GM13977 (cell line): Measurements from ENCODE around the gene GJC2.
A peak's percentile ranks its signal among the peaks of the same experiment; 100 is the strongest.

ENCODE experiments used
- DNase-seq: peaks from one replicate; pipeline ENCODE4 v3.0.0; 2012; ENCODE audit warnings: low spot score
- CTCF ChIP-seq: IDR thresholded peaks from 2 replicates; pipeline ENCODE4 v1.5.1; 2012; ENCODE audit warnings: mild to moderate bottlenecking, control low read depth; ENCODE audit not compliant: insufficient read depth; ENCODE audit errors: extremely low read depth, missing control alignments
- in situ Hi-C: fragments of 300-500 bp; cut with MboI; formaldehyde crosslinking; loops from one replicate; pipeline ENCODE4 v1.12.0; 2022; ENCODE audit warnings: low sequenced_read_pairs, low pct_unique_long_range_greater_than_20kb, mixed read lengths, inconsistent platforms; ENCODE audit not compliant: unreplicated experiment

The GJC2 gene

GRCh38 chr1:228149406-228150119, at the start of gene GJC2:
Gene GJC2 (plus strand): TSS chr1:228149930. CDS start chr1:228157759, 7,829 bp downstream.
- in situ Hi-C loops: no loop called here
- no peak for DNase-seq
- TF ChIP-seq CTCF: no peak

DNA sequence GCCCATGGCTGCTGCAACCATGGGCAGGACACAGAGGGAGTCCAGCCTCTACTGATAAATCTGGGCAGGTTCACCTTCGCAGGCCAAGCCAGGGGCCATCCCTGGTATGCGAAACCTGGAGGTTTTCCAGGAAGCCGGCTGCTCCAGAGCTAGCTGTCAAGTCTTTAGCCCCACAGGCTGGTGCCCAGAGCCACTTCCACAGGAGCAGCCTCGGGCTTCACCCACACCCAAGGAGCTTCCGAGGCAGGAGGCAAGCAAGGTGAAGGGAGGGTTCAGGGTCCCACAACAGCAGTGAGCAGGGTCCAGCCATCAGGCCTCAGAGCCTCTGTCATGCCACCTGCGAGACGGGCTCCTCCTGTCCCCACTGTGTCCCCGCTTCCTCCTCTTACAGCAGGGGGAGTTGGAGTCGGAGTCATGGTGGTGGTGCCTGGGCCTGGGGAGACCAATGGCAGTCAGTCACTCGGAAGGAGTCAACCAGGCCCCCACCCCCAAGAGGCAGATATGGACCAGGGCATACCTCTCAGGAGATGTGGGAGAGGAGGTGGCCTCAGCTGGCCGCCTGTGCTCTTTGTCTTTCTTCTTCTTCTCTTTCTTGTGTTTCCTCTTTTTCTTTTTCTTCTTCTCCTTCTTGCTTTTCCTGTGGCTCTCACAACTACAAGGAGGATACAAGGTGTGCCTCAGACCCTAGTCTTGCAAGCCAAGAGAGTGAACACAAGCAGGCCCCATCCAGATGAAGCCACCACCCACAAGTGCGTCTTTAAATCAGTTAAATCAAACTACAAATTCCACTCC, 48.7 kb upstream of the GJC2 start:
- no peak for TF ChIP-seq CTCF
- DNase-seq: peak; percentile 25
- in situ Hi-C loops: no loop called here

GRCh38 chr1:228101614-228101993, 48.1 kb upstream of the GJC2 start:
- no peak for TF ChIP-seq CTCF
- in situ Hi-C loops: no loop called here
- no peak for DNase-seq

- in situ Hi-C loops: no loop called here
- peak; percentile 55 for TF ChIP-seq CTCF
- DNase-seq: peak; percentile 82
Observed at GRCh38 chr1:228101994-228102790, 47.5 kb upstream of the GJC2 start.

DNA sequence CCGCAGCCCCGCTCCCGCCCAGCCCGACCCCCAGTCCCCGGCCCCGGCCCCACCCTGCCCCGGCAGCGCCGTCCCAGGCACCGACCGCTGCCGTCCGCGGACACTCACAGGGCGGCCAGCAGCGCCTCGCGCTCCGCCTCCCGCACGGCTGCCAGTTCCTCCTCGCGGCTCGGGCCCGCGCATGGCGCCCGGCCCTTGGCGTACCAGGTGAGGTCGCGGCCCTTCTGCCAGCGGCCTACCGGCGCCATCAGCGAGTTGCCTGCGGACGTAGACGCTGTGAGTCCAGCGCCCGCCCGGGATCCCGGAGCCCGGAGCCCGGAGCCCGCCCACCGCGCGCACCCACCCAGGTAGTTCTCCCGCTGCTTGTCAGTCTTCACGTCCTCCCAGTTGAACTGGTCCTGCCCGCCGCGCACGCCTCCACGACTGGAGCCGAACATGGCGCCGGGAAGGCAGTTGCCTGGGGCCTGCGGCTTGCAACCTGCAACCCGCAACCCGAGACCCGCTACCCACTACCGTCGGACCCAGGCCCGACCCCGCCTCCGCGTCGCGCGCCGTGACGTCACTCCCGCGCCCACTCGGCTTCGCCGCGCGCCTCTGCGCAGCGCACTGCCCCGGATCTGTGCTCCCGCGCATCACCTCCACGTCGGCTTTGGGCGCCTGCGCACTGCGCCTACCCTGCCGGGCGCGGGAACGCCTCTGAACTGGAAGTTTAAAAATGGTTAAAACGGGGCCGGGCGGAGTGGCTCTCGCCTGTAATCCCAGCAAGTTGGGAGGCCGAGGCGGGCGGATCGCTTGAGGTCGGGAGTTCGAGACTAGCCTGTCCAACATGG, 46.7 kb upstream of the GJC2 start, which contains the start of gene C1orf35:
Gene C1orf35 (minus strand): TSS at position 535 of the 830 bp plus-strand sequence. CDS start 98 bp downstream, at position 437.
- no peak for TF ChIP-seq CTCF
- DNase-seq: peak; percentile 99
- in situ Hi-C loops: no loop called here
